Psoas muscle (tissue), 8 donors: Measurements from ENCODE around the gene ARHGEF16. TPM values are rescaled to one million over a fixed set of nuclear protein-coding genes. Genes with fewer than 3 reads are reported as not detected.

Experiments used
- ATAC-seq, 4 donors: fragments of 200-7000 bp; cut with Tn5 transposase; one replicate each; pipeline ENCODE4 v1.9.1; 2020; ENCODE audit warnings: moderate library complexity in 3 of 4, mild to moderate bottlenecking in 2 of 4
- DNase-seq, 2 donors: peaks; one replicate each; pipeline ENCODE4 v3.0.0-alpha.2; 2020
- H3K27ac ChIP-seq: fragments of 200-600 bp; one replicate; pipeline ENCODE4 v1.8.0; 2022
- H3K27me3 ChIP-seq, 3 donors: fragments of 200-600 bp in 1 of 3; one replicate each; pipeline versions ENCODE4 v1.6.1 to v1.8.0; 2013 to 2022; ENCODE audit warnings: low read length in 2 of 3, mild to moderate bottlenecking in 2 of 3, moderate library complexity in 1 of 3; ENCODE audit not compliant: insufficient read depth in 3 of 3
- H3K36me3 ChIP-seq, 2 donors: fragments of 200-600 bp in 1 of 2; one replicate each; pipeline versions ENCODE4 v1.6.1 to v1.8.0; 2013 to 2022; ENCODE audit warnings: low read depth in 1 of 2, mild to moderate bottlenecking in 1 of 2, moderate library complexity in 1 of 2; ENCODE audit not compliant: insufficient read depth in 1 of 2
- H3K4me1 ChIP-seq: fragments of 200-600 bp; one replicate; pipeline ENCODE4 v1.8.0; 2022
- H3K4me3 ChIP-seq: fragments of 200-600 bp; one replicate; pipeline ENCODE4 v1.8.0; 2022; ENCODE audit warnings: mild to moderate bottlenecking
- H3K9me3 ChIP-seq: fragments of 200-600 bp; one replicate; pipeline ENCODE4 v1.8.0; 2022
- CTCF ChIP-seq: fragments of 200-600 bp; IDR thresholded peaks from one replicate; pipeline ENCODE4 v1.8.0; 2022; ENCODE audit warnings: antibody characterized with exemption
- WGBS, 3 donors: extraction: QIAGEN DNeasy Blood & Tissue Kit; methylation state at CpG; one replicate each; pipeline versions ENCODE4 v1.1.6 to v1.1.7; 2013; 5-methylcytosine and 5-hydroxymethylcytosine counted together
- intact Hi-C, 2 donors: fragments of 100-400 bp; cut with DNase I; formaldehyde crosslinking; loops; one replicate each; pipeline versions ENCODE4 v1.11.0 to v1.14.2; 2022
- polyA plus RNA-seq, 3 donors: library from polyadenylated mRNA; stranded (reverse); fragments of 200-250 nt; gene quantifications; one replicate each; pipeline ENCODE4 v1.2.3, GENCODE V29; 2013
- total RNA-seq, 4 donors: library from RNA; stranded (reverse); fragmentation: NEBNext Ultra II Directional in 2 of 4; extraction: Animal tissue kit (Norgen Biotek cat#: 25700) in 2 of 4; gene quantifications; one replicate each; pipeline versions ENCODE4 v1.2.1 to v1.2.4, GENCODE V29; 2021 to 2023
- donor health status: healthy with polysubstance abuse.
- donor health status: DM: no; HTN: no; CAD: no; lungs with moderate emphysema.
- donor health status: Bipolar disorder and iron deficiency.
- donor health status: healthy.
- donor health status: DM: yes; HTN: yes; CAD: no.
- donor health status: DM: no; HTN: no; CAD: no.
- donor health status: DM: no; HTN: no; CAD: no.
- donor health status: DM: yes; HTN: yes; CAD: no.

Gene ARHGEF16
- total and polyA plus RNA-seq, 7 donors = 0.29 to 0.56 (median 0.51) TPM

- 58 to 69% (median 66%) methylated on average over 23 to 24 of the region's 24 CpGs for WGBS, 3 donors
- ATAC-seq = no peak
- no peak for DNase-seq
- Histone ChIP-seq H3K4me3 (no peak overlapping the region), H3K9me3 (no peaks in the 10 kb centered on the region), H3K4me1 (no peaks in the 10 kb centered on the region), H3K27ac (no peak overlapping the region), H3K36me3 (no peaks in the 10 kb centered on the region), H3K27me3 (no peaks in the 10 kb centered on the region)
- no peak for TF ChIP-seq CTCF
- intact Hi-C loops = no loop called here
Observed at GRCh38 chr1:3478187-3478586, 23.7 kb downstream of the ARHGEF16 start.

GRCh38 chr1:3479511-3480368 is 25.3 kb downstream of the ARHGEF16 start:
- WGBS, 3 donors = 65 to 74% (median 69%) methylated on average over 30 of the region's 30 CpGs
- no peaks in the 10 kb centered on the region for H3K36me3 ChIP-seq
- ATAC-seq (no peak), DNase-seq (no peak)
- H3K9me3 ChIP-seq = no peaks in the 10 kb centered on the region
- no peak for TF ChIP-seq CTCF
- no peaks in the 10 kb centered on the region for H3K4me1 ChIP-seq
- no peak overlapping the region for H3K4me3 ChIP-seq
- H3K27ac ChIP-seq = no peak overlapping the region
- H3K27me3 ChIP-seq = peaks cover 0 to 7% (median 0%) of the 10 kb centered on the region in 3 donors
- intact Hi-C loops = no loop called here

- peaks cover 0 to 7% (median 0%) of the 10 kb centered on the region in 3 donors for H3K27me3 ChIP-seq
Observed at GRCh38 chr1:3480369-3480719, 25.9 kb downstream of the ARHGEF16 start.

GRCh38 chr1:3481046-3481445 is 26.6 kb downstream of the ARHGEF16 start:
- no peak for ATAC-seq
- TF ChIP-seq CTCF = no peak
- intact Hi-C loops = no loop called here
- H3K9me3 ChIP-seq = no peaks in the 10 kb centered on the region
- no peaks in the 10 kb centered on the region for H3K4me1 ChIP-seq
- H3K4me3 ChIP-seq = no peak overlapping the region
- H3K27ac ChIP-seq = no peak overlapping the region
- WGBS, 3 donors = 60 to 69% (median 63%) methylated on average over 15 of the region's 15 CpGs
- H3K27me3 ChIP-seq = peaks cover 0 to 7% (median 0%) of the 10 kb centered on the region in 3 donors
- DNase-seq = no peak
- no peaks in the 10 kb centered on the region for H3K36me3 ChIP-seq

More at GRCh38 chr1:3480369-3480719, 25.9 kb downstream of the ARHGEF16 start:
- ATAC-seq = no peak
- TF ChIP-seq CTCF = no peak
- no peaks in the 10 kb centered on the region for H3K36me3 ChIP-seq
- H3K27ac ChIP-seq = no peak overlapping the region
- no peaks in the 10 kb centered on the region for H3K4me1 ChIP-seq
- intact Hi-C loops = no loop called here
- DNase-seq = no peak
- H3K9me3 ChIP-seq = no peaks in the 10 kb centered on the region
- WGBS, 3 donors = 71 to 77% (median 76%) methylated on average over 19 to 21 of the region's 21 CpGs
- H3K4me3 ChIP-seq = no peak overlapping the region
